Gastroesophageal sphincter (tissue), 3 donors: ENCODE measurements around the gene SETBP1.

Experiments
- POLR2AphosphoS5 ChIP-seq: sonication (generic); formaldehyde crosslinking; IDR thresholded peaks from one replicate; pipeline ENCODE4 v1.6.1; 2017; ENCODE audit warnings: antibody characterized with exemption
- TF ChIP-seq, protein P1 (sequence below), 4 experiments: fragments of 200-600 bp in 2 of 4; fragments of 450-650 bp in 2 of 4; sonication (generic) in 1 of 4; IDR thresholded peaks; one replicate each; pipeline ENCODE4 v1.5.1; 2017 to 2019; ENCODE audit warnings: antibody characterized with exemption in 4 of 4, mild to moderate bottlenecking in 2 of 4, moderate library complexity in 2 of 4

DNA sequence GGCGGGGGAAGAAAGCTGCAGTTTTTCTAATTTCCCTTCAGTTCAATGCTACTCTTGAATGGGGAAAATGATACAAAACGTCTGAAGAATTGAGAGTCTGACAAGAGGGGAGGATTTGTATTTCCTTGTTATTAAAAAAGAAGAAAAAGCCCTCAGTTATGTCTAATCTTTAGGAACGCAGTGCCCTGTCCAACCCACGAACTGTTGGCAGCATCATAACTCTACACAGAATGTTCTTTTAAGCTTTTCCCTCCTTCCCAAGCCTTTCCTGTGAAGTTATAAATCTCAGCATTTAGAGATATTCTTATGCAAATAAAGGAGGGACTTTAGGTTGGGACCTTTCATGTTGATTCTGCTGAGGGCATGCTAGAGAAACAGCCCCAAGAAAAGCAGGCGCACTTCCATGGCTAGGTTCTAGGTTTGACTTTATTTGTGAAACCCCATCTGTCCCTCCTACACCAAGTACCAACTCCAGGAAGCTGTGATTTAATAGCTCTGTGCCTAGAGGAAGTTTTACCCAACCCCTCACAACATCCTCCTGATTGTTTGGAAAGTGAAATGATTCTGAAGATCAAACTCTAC lies 288.6 kb downstream of the SETBP1 start:
- TF ChIP-seq, protein P1, sequence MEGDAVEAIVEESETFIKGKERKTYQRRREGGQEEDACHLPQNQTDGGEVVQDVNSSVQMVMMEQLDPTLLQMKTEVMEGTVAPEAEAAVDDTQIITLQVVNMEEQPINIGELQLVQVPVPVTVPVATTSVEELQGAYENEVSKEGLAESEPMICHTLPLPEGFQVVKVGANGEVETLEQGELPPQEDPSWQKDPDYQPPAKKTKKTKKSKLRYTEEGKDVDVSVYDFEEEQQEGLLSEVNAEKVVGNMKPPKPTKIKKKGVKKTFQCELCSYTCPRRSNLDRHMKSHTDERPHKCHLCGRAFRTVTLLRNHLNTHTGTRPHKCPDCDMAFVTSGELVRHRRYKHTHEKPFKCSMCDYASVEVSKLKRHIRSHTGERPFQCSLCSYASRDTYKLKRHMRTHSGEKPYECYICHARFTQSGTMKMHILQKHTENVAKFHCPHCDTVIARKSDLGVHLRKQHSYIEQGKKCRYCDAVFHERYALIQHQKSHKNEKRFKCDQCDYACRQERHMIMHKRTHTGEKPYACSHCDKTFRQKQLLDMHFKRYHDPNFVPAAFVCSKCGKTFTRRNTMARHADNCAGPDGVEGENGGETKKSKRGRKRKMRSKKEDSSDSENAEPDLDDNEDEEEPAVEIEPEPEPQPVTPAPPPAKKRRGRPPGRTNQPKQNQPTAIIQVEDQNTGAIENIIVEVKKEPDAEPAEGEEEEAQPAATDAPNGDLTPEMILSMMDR (IDR thresholded peaks at IDR 0.05) = no peak
- no peak for TF ChIP-seq POLR2AphosphoS5
